Thyroid gland (tissue), 4 donors: ENCODE results near the gene PTGFRN. TPM values are rescaled to one million over a fixed set of nuclear protein-coding genes. Genes with fewer than 3 reads are reported as not detected.

Experiments
- DNase-seq, 2 donors: peaks; one replicate each; pipeline ENCODE4 v3.0.0-alpha.2; 2019
- H3K27ac ChIP-seq, 3 donors: fragments of 200-600 bp; sonication (generic); 1 replicate in 2 of 3; 2 replicates in 1 of 3; pipeline ENCODE4 v1.5.1; 2016 to 2019; ENCODE audit warnings: mild to moderate bottlenecking in 1 of 3, moderate library complexity in 1 of 3
- H3K27me3 ChIP-seq: fragments of 200-600 bp; sonication (generic); one replicate; pipeline ENCODE4 v1.5.1; 2019
- H3K36me3 ChIP-seq, 2 donors: fragments of 200-600 bp; sonication (generic); one replicate each; pipeline ENCODE4 v1.5.1; 2016 to 2019
- H3K4me1 ChIP-seq, 2 donors: fragments of 200-600 bp; sonication (generic); one replicate each; pipeline ENCODE4 v1.5.1; 2017 to 2019
- H3K4me3 ChIP-seq, 3 donors: fragments of 200-600 bp; sonication (generic); replicated peaks in 1 of 3; 1 replicate in 2 of 3; 2 replicates in 1 of 3; pipeline ENCODE4 v1.5.1; 2016; ENCODE audit warnings: mild to moderate bottlenecking in 1 of 3
- H3K9me3 ChIP-seq: fragments of 200-600 bp; sonication (generic); one replicate; pipeline ENCODE4 v1.5.1; 2017
- CTCF ChIP-seq, 6 experiments: fragments of 200-600 bp in 3 of 6; fragments of 450-650 bp in 3 of 6; sonication (generic) in 3 of 6; IDR thresholded peaks; one replicate each; pipeline ENCODE4 v1.5.1; 2016 to 2019; ENCODE audit warnings: antibody characterized with exemption in 6 of 6, mild to moderate bottlenecking in 2 of 6, inconsistent platforms in 1 of 6, moderate library complexity in 1 of 6
- POLR2A ChIP-seq, 2 donors: fragments of 450-650 bp; IDR thresholded peaks; one replicate each; pipeline ENCODE4 v1.6.1; 2017; ENCODE audit warnings: antibody characterized with exemption in 2 of 2, mild to moderate bottlenecking in 2 of 2, moderate library complexity in 1 of 2
- WGBS, 2 donors: methylation state at CpG; one replicate each; pipeline ENCODE4 v1.1.5; 2017; 5-methylcytosine and 5-hydroxymethylcytosine counted together
- intact Hi-C: fragments of 100-400 bp; cut with DNase I; formaldehyde crosslinking; loops from one replicate; pipeline ENCODE4 v1.15.1; 2023
- small RNA-seq: library from RNA; depleted of rRNA; stranded (forward); fragments of <200 nt; gene quantifications from one replicate; pipeline ENCODE3, GENCODE V24; 2016
- total RNA-seq, 4 donors: library from RNA; depleted of rRNA; stranded (reverse); fragments of >200 nt; gene quantifications; one replicate each; pipeline ENCODE4 v1.2.3, GENCODE V29; 2016

Gene PTGFRN
- total RNA-seq, 4 donors from 2014 or later, result 18.7 to 38.7 (median 27.6) TPM

DNA sequence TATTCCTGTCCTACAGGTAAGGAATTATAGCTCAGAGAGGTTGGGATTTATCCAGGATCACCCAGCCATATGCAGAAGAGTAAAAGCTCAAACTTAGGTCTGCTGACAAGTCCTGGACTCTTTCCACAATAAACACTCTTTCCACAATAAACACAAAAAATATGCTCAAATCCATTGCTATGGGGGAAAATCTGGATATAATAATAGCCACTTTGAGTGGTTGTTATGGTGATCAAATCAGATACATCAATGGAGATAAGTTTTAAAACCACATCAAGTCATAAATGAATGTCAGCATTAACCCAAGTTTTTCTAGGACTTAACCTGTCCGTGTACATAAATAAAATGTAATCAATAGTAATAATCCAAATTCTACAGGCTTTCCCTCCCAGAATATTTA is 128.1 kb downstream of the PTGFRN start:
- Histone ChIP-seq H3K9me3 (no peaks in the 10 kb centered on the region), H3K4me3 (no peak overlapping the region), H3K4me1 (no peaks in the 10 kb centered on the region), H3K27ac (no peak overlapping the region), H3K27me3 (no peaks in the 10 kb centered on the region), H3K36me3 (no peaks in the 10 kb centered on the region)
- intact Hi-C loops, result no loop called here
- WGBS, 2 donors, result 85 to 89% methylated on average over 1 of the region's 1 CpG
- DNase-seq, result no peak
- TF ChIP-seq POLR2A (IDR thresholded peaks at IDR 0.05) (no peak), CTCF (IDR thresholded peaks at IDR 0.05) (no peak)

DNA sequence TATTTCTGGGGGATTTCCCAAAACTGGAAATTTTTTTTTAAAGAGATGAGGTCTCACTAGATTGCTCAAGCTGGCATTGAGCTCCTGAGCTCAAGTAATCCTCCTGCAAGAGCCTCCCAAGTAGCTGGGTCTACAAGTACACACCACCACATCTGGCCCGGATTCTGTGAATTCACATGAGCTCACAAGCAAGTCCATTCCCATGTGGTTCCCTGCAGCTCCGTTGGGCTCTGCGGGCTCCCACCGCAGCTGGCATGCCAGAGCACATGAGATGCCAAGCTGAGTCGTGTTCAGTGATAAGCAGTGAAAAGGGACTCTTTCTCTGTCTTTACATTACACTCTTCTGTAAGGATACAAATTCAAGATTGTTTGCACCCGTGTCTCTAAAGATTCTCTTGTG is 128.5 kb downstream of the PTGFRN start:
- H3K4me1 ChIP-seq, result no peaks in the 10 kb centered on the region
- TF ChIP-seq CTCF (IDR thresholded peaks at IDR 0.05) (no peak), POLR2A (IDR thresholded peaks at IDR 0.05) (no peak)
- DNase-seq, result no peak
- H3K27me3 ChIP-seq, result no peaks in the 10 kb centered on the region
- H3K27ac ChIP-seq, result no peak overlapping the region
- no peaks in the 10 kb centered on the region for H3K9me3 ChIP-seq
- no peak overlapping the region for H3K4me3 ChIP-seq
- no peaks in the 10 kb centered on the region for H3K36me3 ChIP-seq
- intact Hi-C loops, result no loop called here
- 91 to 94% methylated on average over 6 of the region's 6 CpGs for WGBS, 2 donors

Small RNA genes lying within 50 kb of the gene (small RNA-seq; reads per million reads assigned to genes)
- not detected for gene RNA5SP55

Other genes with a start within 250 kb of the PTGFRN start
- gene IGSF3, start 242.2 kb upstream of the PTGFRN start, total RNA-seq, result 10 to 100 TPM; 10.9 to 23.1 (median 18.6) TPM
- gene CD2, start 155.5 kb upstream of the PTGFRN start, total RNA-seq, result 1 to 10 TPM; 1.9 to 9.7 (median 2.6) TPM
- gene CD101, start 91.8 kb downstream of the PTGFRN start, total RNA-seq, result 1 to 10 TPM in 1 of 4 donors, under 1 TPM in 3; 0.13 to 1.3 (median 0.73) TPM
- 10 to 100 TPM in 3 of 4 donors, 1 to 10 TPM in 1; 6.0 to 32.3 (median 17.2) TPM for gene TTF2, start 150.4 kb downstream of the PTGFRN start, total RNA-seq
- gene TRIM45, start 211.8 kb downstream of the PTGFRN start, total RNA-seq, result 1 to 10 TPM; 5.1 to 7.3 (median 6.3) TPM